K562 (cell line): ENCODE data around the gene PARD6B. TPM values are rescaled to one million over a fixed set of nuclear protein-coding genes. Genes with fewer than 3 reads are reported as not detected.

ENCODE experiments used
- FUS ChIP-seq: fragments of 200-400 bp; formaldehyde crosslinking; optimal IDR thresholded peaks from 2 replicates; pipeline ENCODE3; 2017; ENCODE audit warnings: low read depth, low read length
- MGA ChIP-seq: fragments of 450-650 bp; IDR thresholded peaks from 2 replicates; pipeline ENCODE4 v1.6.1; 2016; ENCODE audit warnings: mild to moderate bottlenecking, moderate library complexity
- MTF1 ChIP-seq: fragments of 250-450 bp; sonication (Bioruptor Pico); IDR thresholded peaks from 2 replicates; pipeline ENCODE4 v1.9.0; 2021; ENCODE audit warnings: moderate library complexity, mild to moderate bottlenecking, inconsistent platforms, borderline replicate concordance
- PYGO2 ChIP-seq: fragments of 450-650 bp; IDR thresholded peaks from 2 replicates; pipeline ENCODE4 v1.6.1; 2016; ENCODE audit warnings: mild to moderate bottlenecking, missing genetic modification characterization, moderate library complexity, missing compliant biosample characterization
- RBM17 ChIP-seq: fragments of 200-400 bp; formaldehyde crosslinking; IDR thresholded peaks from 2 replicates; pipeline ENCODE4 v1.6.1; 2017; ENCODE audit warnings: low read depth, mild to moderate bottlenecking, low read length, borderline replicate concordance
- RCOR1 ChIP-seq, 2 experiments: IDR thresholded peaks; 2 replicates each; pipeline ENCODE4 v1.6.1; 2012; ENCODE audit warnings: low read depth in 2 of 2, low read length in 2 of 2, borderline replicate concordance in 1 of 2, improper control_type of control experiment in 1 of 2
- SP2 ChIP-seq: IDR thresholded peaks from 2 replicates; pipeline ENCODE4 v1.6.1; 2011; ENCODE audit warnings: mild to moderate bottlenecking, low read depth, low read length, moderate library complexity; ENCODE audit not compliant: poor library complexity, severe bottlenecking; ENCODE audit errors: extremely low read depth
- ZBTB33 ChIP-seq: sonication (generic); formaldehyde crosslinking; IDR thresholded peaks from 2 replicates; pipeline ENCODE4 v1.8.1; 2023; ENCODE audit warnings: mild to moderate bottlenecking, missing genetic modification reagents
- ZNF23 ChIP-seq: fragments of 250-450 bp; sonication (Bioruptor Pico); IDR thresholded peaks from 2 replicates; pipeline ENCODE4 v1.4.0; 2020; ENCODE audit warnings: mild to moderate bottlenecking
- ZNF511 ChIP-seq: sonication (generic); formaldehyde crosslinking; IDR thresholded peaks from 2 replicates; pipeline ENCODE4 v1.8.0; 2022; ENCODE audit warnings: mild to moderate bottlenecking, missing genetic modification reagents
- polyA plus RNA-seq, 8 experiments: library from polyadenylated mRNA; depleted of rRNA in 4 of 8; stranded (reverse) in 5 of 8; unstranded in 3 of 8; fragments of >200 nt; fragmentation: Nextera tagmentation in 2 of 8; fragmentation: Illumina TruSeq in 1 of 8; extraction: Ambion mirVana in 2 of 8; extraction: Trizol in 1 of 8; gene quantifications; 2 replicates each; pipeline versions ENCODE4 v1.2.1 to v1.2.3, GENCODE V29; 2011 to 2014; ENCODE audit warnings: inconsistent platforms in 1 of 8, missing spikeins in 1 of 8
- total RNA-seq, 7 experiments: library from RNA; depleted of rRNA in 6 of 7; stranded (reverse); fragments of >200 nt in 6 of 7; fragmentation: Illumina TruSeq in 2 of 7; extraction: Trizol in 2 of 7; gene quantifications; 2 replicates each; pipeline versions ENCODE4 v1.2.1 to v1.2.3, GENCODE V29; 2011 to 2021; ENCODE audit warnings: low replicate concordance in 1 of 7

PARD6B gene
- total and polyA plus RNA-seq, 9 of the 15 experiments (the other 6 are each of a cell fraction or from before 2014, with no cell fraction given): 1.7 to 12.3 (median 5.5) TPM

- TF ChIP-seq MGA (peak; percentile 88), RCOR1 (IDR thresholded peaks at IDR 0.05; ENCODE audit: borderline replicate concordance in 1 of 2, low read depth in 2 of 2, low read length in 2 of 2) (peak in 1 of 2 experiments; percentile 64; a peak in 3 of 4 replicates), FUS (no peak), RBM17 (no peak), ZNF23 (no peak), PYGO2 (tag) (no peak), ZBTB33 (CRISPR knock-in tag) (no peak), ZNF511 (no peak), SP2 (no peak), MTF1 (no peak)
Observed at GRCh38 chr20:50690650-50691572, 40.5 kb upstream of the PARD6B start, which contains the start of gene RIPOR3 (continued).
